GM19455 (cell line): Measurements from ENCODE around the gene METTL16.
"Not testable (repeated sequence)": the region's sequence is repeated elsewhere in the genome, so short reads cannot be mapped to it uniquely, and the experiment has no call there.

ENCODE experiments used
- ATAC-seq: cut with Tn5 transposase; IDR thresholded peaks from one replicate; pipeline ENCODE4 v1.9.1; 2021; ENCODE audit not compliant: unreplicated experiment

METTL16 gene

DNA sequence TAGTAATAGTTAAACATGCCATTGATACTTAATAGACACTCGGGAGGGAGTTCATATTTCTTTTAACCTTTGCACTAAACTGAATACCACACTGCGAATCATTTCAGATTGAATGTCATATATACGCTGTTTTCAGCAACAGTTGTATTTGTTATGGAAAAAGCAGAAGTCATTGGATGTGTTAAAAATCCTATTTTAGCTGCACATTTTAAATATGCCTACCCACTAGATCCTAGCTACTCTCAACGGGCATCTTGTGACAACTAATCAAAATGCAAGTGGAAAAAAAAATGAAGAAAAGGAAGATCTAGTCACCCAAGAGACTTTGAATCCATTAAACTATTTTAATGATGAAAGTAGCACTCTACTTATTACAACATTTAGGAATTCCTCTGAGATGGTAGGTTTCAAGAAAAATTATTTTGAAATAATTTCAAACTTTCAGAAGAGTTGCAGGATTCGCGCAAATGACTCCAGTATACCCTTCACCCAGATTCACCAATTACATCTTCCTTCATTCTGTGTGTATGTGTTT is 59.4 kb downstream of the METTL16 start:
- no peak for ATAC-seq

GRCh38 chr17:2450016-2450650 is 61.6 kb downstream of the METTL16 start:
- no peak for ATAC-seq

DNA sequence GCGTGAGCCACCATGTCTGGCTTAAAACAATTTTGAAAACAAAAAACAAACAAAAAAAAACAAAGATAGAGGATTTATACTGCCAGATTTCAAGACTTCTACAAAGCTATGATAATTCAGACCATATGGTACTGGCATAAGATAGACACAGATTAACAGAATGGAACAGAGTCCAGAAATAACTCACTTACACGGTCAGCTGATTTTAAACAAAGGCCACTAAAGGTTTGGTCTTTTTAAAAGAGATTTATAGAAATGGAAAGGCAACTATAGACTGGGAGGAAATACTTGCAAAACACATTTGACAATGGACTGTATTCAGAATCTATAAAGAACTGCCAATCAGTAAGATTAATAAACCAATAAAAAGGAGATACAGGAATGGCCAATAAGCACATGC is 62.2 kb downstream of the METTL16 start:
- ATAC-seq, result no peak

- not testable (repeated sequence) for ATAC-seq
Observed at GRCh38 chr17:2447479-2447878, 64.2 kb downstream of the METTL16 start.

- ATAC-seq, result no peak
Observed at GRCh38 chr17:2445638-2446037, 66.0 kb downstream of the METTL16 start.

DNA sequence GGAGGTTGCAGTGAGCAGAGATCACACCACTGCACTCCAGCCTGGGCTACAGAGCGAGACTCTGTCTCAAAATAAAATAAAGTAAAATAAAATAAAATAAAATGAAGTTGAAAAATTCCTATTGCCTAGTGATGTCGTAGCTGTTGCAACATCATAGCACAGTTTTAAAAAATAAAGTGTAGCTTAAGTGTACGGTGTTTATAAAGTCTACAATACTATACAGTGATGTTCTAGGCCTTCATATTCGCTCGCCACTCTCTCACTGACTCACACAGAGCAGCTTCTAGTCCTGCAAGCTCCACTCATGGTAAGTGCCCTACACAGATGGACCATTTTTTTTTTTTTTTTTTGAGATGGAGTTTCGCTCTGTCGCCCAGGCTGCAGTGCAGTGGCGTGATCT is 67.3 kb downstream of the METTL16 start:
- no peak for ATAC-seq

GRCh38 chr17:2442166-2442565 is 69.5 kb downstream of the METTL16 start:
- no peak for ATAC-seq

- ATAC-seq, result no peak
Observed at GRCh38 chr17:2440930-2441329, 70.8 kb downstream of the METTL16 start.

GRCh38 chr17:2439997-2440396 is 71.7 kb downstream of the METTL16 start:
- not testable (repeated sequence) for ATAC-seq

DNA sequence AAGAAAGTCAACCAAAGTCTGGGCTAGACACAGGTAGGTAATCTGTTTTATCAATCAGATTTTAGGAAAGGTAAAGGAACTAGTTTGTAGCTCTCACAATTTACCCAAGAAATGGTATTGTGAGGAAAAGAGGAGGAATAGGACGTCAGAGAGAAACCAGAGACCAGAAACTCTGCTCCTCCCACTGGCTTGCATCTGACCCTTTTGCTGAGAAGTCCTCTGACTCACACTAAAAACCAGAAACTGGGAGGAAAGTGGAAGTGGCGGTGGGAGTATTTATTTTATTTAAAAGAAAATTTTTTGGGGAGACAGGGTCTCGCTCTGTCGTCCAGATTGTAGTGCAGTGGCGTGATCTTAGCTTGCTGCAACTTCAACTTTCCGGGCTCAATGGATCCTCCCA is 72.9 kb downstream of the METTL16 start:
- no peak for ATAC-seq

GRCh38 chr17:2436316-2436905 is 75.3 kb downstream of the METTL16 start:
- no peak for ATAC-seq

- ATAC-seq, result no peak
Observed at GRCh38 chr17:2435862-2436261, 75.8 kb downstream of the METTL16 start.

DNA sequence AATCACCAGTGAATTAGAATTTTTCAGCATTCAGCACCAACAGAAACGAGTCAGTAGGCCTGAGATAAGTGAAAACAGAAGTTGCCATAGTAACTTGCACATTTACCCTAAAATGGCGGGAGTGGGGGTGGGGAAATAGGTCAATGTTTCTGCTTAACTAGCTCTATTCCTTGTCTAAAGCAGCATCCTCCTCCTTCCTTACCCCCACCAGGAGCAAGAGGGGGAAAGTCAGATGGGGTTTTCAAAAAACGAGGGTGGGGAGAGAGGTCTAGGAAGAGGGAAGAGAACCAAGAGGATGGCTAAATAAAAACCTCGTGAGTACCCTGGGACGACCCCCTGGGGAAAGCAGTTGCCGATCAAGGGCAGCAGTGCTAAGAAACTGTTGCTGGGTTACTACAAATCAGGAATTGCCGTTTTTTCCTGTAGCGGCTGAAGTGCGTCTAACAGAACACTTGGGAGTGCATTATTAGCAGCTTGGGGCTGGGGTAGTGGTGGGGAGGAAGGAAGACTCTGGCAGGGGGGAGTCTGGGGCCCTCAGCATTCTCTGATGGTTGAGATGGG is 76.4 kb downstream of the METTL16 start:
- ATAC-seq, result no peak

GRCh38 chr17:2433696-2434095 is 78.0 kb downstream of the METTL16 start:
- no peak for ATAC-seq

DNA sequence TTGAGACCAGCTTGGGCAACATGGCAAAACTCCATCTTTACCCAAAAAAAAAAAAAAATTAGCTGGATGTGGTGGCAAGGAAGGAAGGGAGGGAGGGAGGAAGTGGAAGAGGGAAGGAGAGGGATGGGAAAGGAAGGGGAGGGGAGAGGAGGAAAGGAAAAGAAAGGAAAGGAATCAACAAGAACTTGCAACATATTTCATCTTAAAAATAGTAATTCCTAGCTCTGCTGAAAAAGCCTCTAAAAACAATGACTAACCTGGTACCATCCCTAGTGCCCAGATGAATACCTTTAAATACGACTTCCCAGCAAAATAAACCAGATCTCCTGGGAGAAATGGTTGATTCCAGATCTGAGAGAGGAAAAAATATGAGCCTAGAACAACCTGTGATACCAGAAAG is 83.8 kb downstream of the METTL16 start:
- ATAC-seq, result no peak

DNA sequence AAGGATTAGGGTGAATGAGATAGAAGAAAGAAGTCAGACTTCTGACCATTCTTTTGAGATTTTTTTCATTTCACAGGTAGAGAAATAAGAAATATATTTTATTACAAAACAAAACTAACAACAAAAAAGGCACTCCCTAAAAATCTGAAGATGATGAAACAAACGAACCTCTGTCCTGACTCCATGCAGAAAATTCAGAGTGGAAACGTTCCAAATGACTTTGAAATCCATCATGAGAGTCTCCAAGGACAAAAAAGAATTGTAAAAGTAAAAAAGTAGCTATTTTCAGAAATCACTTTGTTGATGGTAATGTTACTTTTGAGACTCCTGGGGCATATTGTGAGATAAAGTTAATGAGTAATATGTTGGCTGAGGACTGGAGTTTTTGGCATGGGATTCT is 84.5 kb downstream of the METTL16 start:
- ATAC-seq, result no peak

- no peak for ATAC-seq
Observed at GRCh38 chr17:2423271-2423670, 88.4 kb downstream of the METTL16 start.

DNA sequence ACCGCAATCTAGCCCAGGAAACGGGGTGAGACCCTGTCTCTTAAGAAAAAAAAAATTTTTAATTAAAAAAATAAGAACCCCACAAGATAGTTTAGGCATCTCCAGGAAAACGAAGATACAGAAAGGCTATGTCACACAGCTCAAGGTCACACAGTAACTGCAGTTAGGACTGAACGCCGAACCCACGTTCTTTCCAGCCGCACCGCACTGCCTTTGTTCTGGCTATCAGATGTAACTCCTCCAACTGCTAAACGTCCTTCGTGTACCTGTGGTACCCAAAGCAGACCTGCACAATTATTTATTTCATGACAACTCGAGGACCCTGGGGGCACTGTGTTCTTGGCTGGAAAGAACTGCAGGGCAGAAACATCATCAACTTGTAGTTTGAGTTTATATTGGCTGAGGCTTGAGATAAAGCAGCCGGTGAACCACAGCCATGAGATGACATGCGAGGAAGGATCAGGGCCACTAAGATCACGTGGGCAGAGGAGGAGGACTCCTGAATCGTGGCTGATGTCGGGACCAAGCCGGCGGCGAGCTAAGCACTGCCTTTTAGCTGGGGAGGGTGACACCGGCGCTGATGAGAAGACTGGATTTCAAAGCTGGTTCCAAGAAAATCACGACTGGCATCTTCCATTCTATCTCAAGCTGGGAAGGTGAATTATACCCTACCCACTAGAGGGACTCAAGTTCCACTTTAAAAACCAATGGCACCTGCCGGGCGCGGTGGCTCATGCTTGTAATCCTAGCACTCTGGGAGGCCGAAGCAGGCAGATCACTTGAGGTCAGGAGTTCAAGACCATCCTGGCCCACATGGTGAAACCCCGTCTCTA is 90.2 kb downstream of the METTL16 start:
- ATAC-seq, result no peak

- ATAC-seq, result no peak
Observed at GRCh38 chr17:2420176-2420575, 91.5 kb downstream of the METTL16 start.

DNA sequence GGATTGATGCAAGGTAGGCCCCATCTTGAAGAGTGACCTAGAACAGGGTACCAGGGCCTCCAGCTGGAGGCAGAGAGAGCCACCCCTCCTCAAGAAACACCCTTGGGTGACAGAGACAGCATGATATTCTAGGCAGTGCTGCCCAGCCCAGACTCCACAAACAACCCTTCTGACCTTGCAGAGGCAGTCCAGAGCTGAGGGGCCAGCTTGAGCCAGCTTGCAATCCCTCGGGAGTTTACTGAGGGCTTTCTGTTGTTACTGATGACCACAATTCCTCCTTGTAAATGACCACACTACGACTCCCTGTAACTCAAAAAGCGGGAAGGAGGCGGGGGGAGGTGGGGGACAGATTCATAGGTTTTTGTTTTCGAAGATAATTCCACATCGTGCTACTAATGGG is 92.2 kb downstream of the METTL16 start:
- ATAC-seq, result no peak

GRCh38 chr17:2418572-2418971 is 93.1 kb downstream of the METTL16 start:
- no peak for ATAC-seq
